IMR-90 (cell line): ENCODE measurements around the gene CA6. TPM values are rescaled to one million over a fixed set of nuclear protein-coding genes. Genes with fewer than 3 reads are reported as not detected.

Experiments used
- ATAC-seq: fragments of 200-7000 bp; cut with Tn5 transposase; 2 replicates; pipeline ENCODE4 v1.9.1; 2020; ENCODE audit warnings: low read depth, mild to moderate bottlenecking, moderate library complexity
- BruUV-seq: library from RNA; stranded (reverse); fragments of 400-500 nt; replicated peaks from 2 replicates; lab custom pipeline; 2021; lab: Mats Ljungman, UMichigan
- CTCF ChIA-PET: fragments of 300-600 bp; formaldehyde crosslinking; extraction: SDS; loops from one replicate; lab custom pipeline; 2021; ENCODE audit warnings: antibody characterized with exemption; lab: Yijun Ruan, JAX
- POLR2A ChIA-PET: fragments of 300-600 bp; sonication (Branson Sonifier 250); formaldehyde crosslinking; loops from one replicate; lab custom pipeline; 2022; ENCODE audit warnings: antibody characterized with exemption; ENCODE audit not compliant: unreplicated experiment; lab: Charles Lee
- DNase-seq: peaks from one replicate; pipeline ENCODE4 v3.0.0; 2013
- H2AFZ ChIP-seq: replicated peaks from 2 replicates; pipeline ENCODE3; 2013; ENCODE audit warnings: low read length, mild to moderate bottlenecking; ENCODE audit not compliant: poor library complexity
- H2AK5ac ChIP-seq: 2 replicates; pipeline ENCODE4 v1.6.1; 2013; ENCODE audit warnings: low read depth, low read length, inconsistent platforms
- H2AK9ac ChIP-seq: replicated peaks from 2 replicates; pipeline ENCODE3; 2013; ENCODE audit warnings: mild to moderate bottlenecking, low read depth, low read length, moderate library complexity; ENCODE audit not compliant: poor library complexity
- H2BK120ac ChIP-seq: 2 replicates; pipeline ENCODE4 v1.6.1; 2013; ENCODE audit warnings: low read depth, low read length, inconsistent platforms
- H2BK15ac ChIP-seq: 3 replicates; pipeline ENCODE4 v1.6.1; 2013; ENCODE audit warnings: low read depth, low read length, inconsistent platforms
- H2BK20ac ChIP-seq: 2 replicates; pipeline ENCODE4 v1.6.1; 2013; ENCODE audit warnings: low read depth, mild to moderate bottlenecking, inconsistent platforms, low read length, moderate library complexity
- H2BK5ac ChIP-seq: 2 replicates; pipeline ENCODE4 v1.6.1; 2013; ENCODE audit warnings: mild to moderate bottlenecking, low read depth, low read length, inconsistent platforms; ENCODE audit not compliant: poor library complexity, severe bottlenecking
- H3K14ac ChIP-seq: replicated peaks from 2 replicates; pipeline ENCODE4 v1.6.1; 2013; ENCODE audit warnings: low read depth, low read length, inconsistent platforms
- H3K18ac ChIP-seq: 2 replicates; pipeline ENCODE4 v1.6.1; 2013; ENCODE audit warnings: low read depth, low read length, control low read depth
- H3K23ac ChIP-seq: 2 replicates; pipeline ENCODE4 v1.6.1; 2013; ENCODE audit warnings: low read depth, low read length, inconsistent platforms
- H3K27ac ChIP-seq: 2 replicates; pipeline ENCODE4 v1.5.1; 2013; ENCODE audit warnings: mild to moderate bottlenecking, control low read depth, low read length; ENCODE audit not compliant: insufficient read depth
- H3K27me3 ChIP-seq: 2 replicates; pipeline ENCODE4 v1.6.1; 2013; ENCODE audit warnings: low read length; ENCODE audit not compliant: control insufficient read depth, insufficient read depth
- H3K36me3 ChIP-seq: 2 replicates; pipeline ENCODE4 v1.6.1; 2013; ENCODE audit warnings: low read length, mixed read lengths; ENCODE audit not compliant: control insufficient read depth, insufficient read depth
- H3K4ac ChIP-seq: 2 replicates; pipeline ENCODE4 v1.6.1; 2013; ENCODE audit warnings: low read depth, low read length, inconsistent platforms
- H3K4me1 ChIP-seq: 2 replicates; pipeline ENCODE4 v1.6.1; 2013; ENCODE audit warnings: low read length, mixed read lengths; ENCODE audit not compliant: control insufficient read depth, insufficient read depth
- H3K4me2 ChIP-seq: 2 replicates; pipeline ENCODE4 v1.6.1; 2013; ENCODE audit warnings: low read depth, mild to moderate bottlenecking, control low read depth, low read length, moderate library complexity
- H3K4me3 ChIP-seq: 2 replicates; pipeline ENCODE4 v1.5.1; 2013; ENCODE audit warnings: low read depth, mild to moderate bottlenecking, control low read depth, low read length, moderate library complexity; ENCODE audit not compliant: insufficient read depth
- H3K56ac ChIP-seq: 2 replicates; pipeline ENCODE4 v1.6.1; 2013; ENCODE audit warnings: low read length, inconsistent platforms; ENCODE audit not compliant: insufficient read depth; ENCODE audit errors: extremely low read depth
- H3K79me1 ChIP-seq, 2 experiments: 2 replicates each; pipeline ENCODE4 v1.6.1; 2013; ENCODE audit warnings: low read length in 2 of 2, inconsistent platforms in 1 of 2, low read depth in 1 of 2
- H3K9ac ChIP-seq: 2 replicates; pipeline ENCODE4 v1.6.1; 2013; ENCODE audit warnings: low read depth, low read length, control low read depth
- H3K9me1 ChIP-seq: 2 replicates; pipeline ENCODE4 v1.6.1; 2013; ENCODE audit warnings: low read length, inconsistent platforms; ENCODE audit not compliant: insufficient read depth
- H3K9me3 ChIP-seq: 2 replicates; pipeline ENCODE4 v1.6.1; 2013; ENCODE audit warnings: low read length; ENCODE audit not compliant: control insufficient read depth, insufficient read depth
- H4K20me1 ChIP-seq: 2 replicates; pipeline ENCODE4 v1.6.1; 2013; ENCODE audit warnings: low read length, inconsistent platforms; ENCODE audit not compliant: insufficient read depth
- H4K5ac ChIP-seq: 2 replicates; pipeline ENCODE4 v1.6.1; 2013; ENCODE audit warnings: mild to moderate bottlenecking, low read depth, low read length, control low read depth
- H4K8ac ChIP-seq, 2 experiments: 2 replicates each; pipeline ENCODE4 v1.6.1; 2013; ENCODE audit warnings: low read depth in 2 of 2, low read length in 2 of 2, control low read depth in 1 of 2, inconsistent platforms in 1 of 2
- H4K91ac ChIP-seq: 2 replicates; pipeline ENCODE4 v1.6.1; 2013; ENCODE audit warnings: low read depth, low read length, inconsistent platforms; ENCODE audit not compliant: insufficient read depth
- BHLHE40 ChIP-seq: fragments of 150-350 bp; IDR thresholded peaks from 2 replicates; pipeline ENCODE4 v1.6.1; 2016; ENCODE audit warnings: mild to moderate bottlenecking, low read depth, low read length
- CEBPB ChIP-seq: IDR thresholded peaks from 2 replicates; pipeline ENCODE4 v1.6.1; 2012; ENCODE audit warnings: low read depth, low read length, improper control_type of control experiment
- CHD1 ChIP-seq: IDR thresholded peaks from 2 replicates; pipeline ENCODE4 v1.6.1; 2012; ENCODE audit warnings: low read depth, low read length, improper control_type of control experiment
- CTCF ChIP-seq: conservative IDR thresholded peaks from 2 replicates; pipeline ENCODE4 v1.5.1; 2012; ENCODE audit warnings: mild to moderate bottlenecking, low read depth, low read length, improper control_type of control experiment
- ELK1 ChIP-seq: fragments of 150-350 bp; IDR thresholded peaks from 2 replicates; pipeline ENCODE4 v1.6.1; 2016; ENCODE audit warnings: low read depth, mild to moderate bottlenecking, low read length, moderate library complexity, borderline replicate concordance
- FOS ChIP-seq: fragments of 150-350 bp; IDR thresholded peaks from 2 replicates; pipeline ENCODE4 v1.6.1; 2016; ENCODE audit warnings: low read depth, low read length
- MAFK ChIP-seq: IDR thresholded peaks from 2 replicates; pipeline ENCODE4 v1.6.1; 2012; ENCODE audit warnings: low read depth, low read length, improper control_type of control experiment
- MAZ ChIP-seq: IDR thresholded peaks from 2 replicates; pipeline ENCODE4 v1.6.1; 2012; ENCODE audit warnings: low read depth, mild to moderate bottlenecking, low read length, improper control_type of control experiment, moderate library complexity, borderline replicate concordance
- MXI1 ChIP-seq: IDR thresholded peaks from 2 replicates; pipeline ENCODE4 v1.6.1; 2012; ENCODE audit warnings: low read depth, mild to moderate bottlenecking, low read length, moderate library complexity, borderline replicate concordance
- NFE2L2 ChIP-seq: fragments of 150-350 bp; IDR thresholded peaks from 2 replicates; pipeline ENCODE4 v1.6.1; 2016; ENCODE audit warnings: low read depth, mild to moderate bottlenecking, low read length
- POLR2A ChIP-seq: IDR thresholded peaks from 2 replicates; pipeline ENCODE4 v1.6.1; 2012; ENCODE audit warnings: mild to moderate bottlenecking, low read depth, low read length
- RAD21 ChIP-seq: IDR thresholded peaks from 2 replicates; pipeline ENCODE4 v1.6.1; 2012; ENCODE audit warnings: low read length, improper control_type of control experiment
- RCOR1 ChIP-seq: IDR thresholded peaks from 2 replicates; pipeline ENCODE4 v1.6.1; 2012; ENCODE audit warnings: mild to moderate bottlenecking, low read length, improper control_type of control experiment; ENCODE audit not compliant: insufficient replicate concordance
- RFX5 ChIP-seq: IDR thresholded peaks from 2 replicates; pipeline ENCODE4 v1.8.0; 2012; ENCODE audit warnings: low read depth, mild to moderate bottlenecking, low read length, moderate library complexity
- SMC3 ChIP-seq: fragments of 150-350 bp; IDR thresholded peaks from 2 replicates; pipeline ENCODE4 v1.6.1; 2016; ENCODE audit warnings: low read depth, mild to moderate bottlenecking, antibody characterized with exemption, low read length, moderate library complexity
- USF2 ChIP-seq: fragments of 150-350 bp; IDR thresholded peaks from 2 replicates; pipeline ENCODE4 v1.6.1; 2017; ENCODE audit warnings: mild to moderate bottlenecking, antibody characterized with exemption, low read length, low read depth
- WGBS, 2 experiments: methylation state at CpG; one replicate each; pipeline versions ENCODE4 v1.1.5 to v1.1.7; 2013; ENCODE audit warnings: missing lambda C conversion rate in 2 of 2; ENCODE audit not compliant: insufficient read length in 1 of 2; ENCODE audit errors: extremely low coverage in 2 of 2; 5-methylcytosine and 5-hydroxymethylcytosine counted together
- dilution Hi-C: fragments of 300-500 bp; cut with HindIII; formaldehyde crosslinking; loops from one replicate; pipeline ENCODE4 v1.14.3; 2018; ENCODE audit warnings: low sequenced_read_pairs; ENCODE audit not compliant: unreplicated experiment
- in situ Hi-C: fragments of 300-500 bp; cut with MboI; formaldehyde crosslinking; loops from 3 replicates; pipeline ENCODE4 v1.14.3; 2019; ENCODE audit warnings: low sequenced_read_pairs, inconsistent platforms, mixed read lengths
- intact Hi-C: fragments of 100-400 bp; cut with micrococcal nuclease; formaldehyde crosslinking; loops from 2 replicates; pipeline ENCODE4 v1.10.0; 2022
- polyA plus RNA-seq, 3 experiments: library from polyadenylated mRNA; depleted of rRNA; stranded (reverse); fragments of >200 nt; gene quantifications; 2 replicates each; pipeline ENCODE4 v1.2.3, GENCODE V29; 2012; ENCODE audit warnings: low replicate concordance in 1 of 3
- total RNA-seq: library from RNA; depleted of rRNA; stranded (reverse); fragments of >200 nt; gene quantifications from 2 replicates; pipeline ENCODE4 v1.2.3, GENCODE V29; 2012

CA6 gene
- total and polyA plus RNA-seq, 2 of the 4 experiments (the other 2 are of a cell fraction), result not detected

GRCh38 chr1:8938232-8938999 lies 7.3 kb upstream of the CA6 start:
- Histone ChIP-seq H3K79me1 (no peaks in the 10 kb centered on the region), H2AK9ac (no peak overlapping the region), H4K91ac (no peak overlapping the region), H3K36me3 (no peaks in the 10 kb centered on the region), H2AFZ (no peak overlapping the region), H4K8ac (no peak overlapping the region), H2BK120ac (no peak overlapping the region), H3K4me2 (no peak overlapping the region), H3K9me3 (peaks cover 5% of the 10 kb centered on the region), H3K27me3 (no peaks in the 10 kb centered on the region; the same call in 1 of the 2 replicates), H3K23ac (no peak overlapping the region), H3K27ac (no peak overlapping the region), H4K20me1 (no peaks in the 10 kb centered on the region), H3K4me1 (no peaks in the 10 kb centered on the region), H2AK5ac (no peak overlapping the region), H3K9me1 (no peaks in the 10 kb centered on the region), H3K9ac (no peak overlapping the region), H2BK5ac (no peak overlapping the region), H2BK20ac (no peak overlapping the region), H3K4me3 (no peak overlapping the region), H2BK15ac (no peak overlapping the region), H3K14ac (no peak overlapping the region), H3K56ac (no peak overlapping the region), H4K5ac (no peak overlapping the region), H3K18ac (no peak overlapping the region), H3K4ac (no peak overlapping the region)
- 70% methylated on average over 2 of the region's 7 CpGs; no CpG with 5 or more reads in 1 of the 2 experiments for WGBS, 2 experiments
- dilution Hi-C loops, result no loop called here
- DNase-seq, result peak; percentile 33
- intact Hi-C loops, result no loop called here
- peak; percentile 37; the same call in 1 of the 2 replicates for ATAC-seq
- no TSS peak for BruUV-seq
- POLR2A ChIA-PET, result no interaction called here
- in situ Hi-C loops, result no loop called here
- TF ChIP-seq MXI1, result no peak
- TF ChIP-seq BHLHE40, result no peak
- TF ChIP-seq RFX5, result no peak
- TF ChIP-seq POLR2A, result no peak
- TF ChIP-seq CHD1, result no peak
- TF ChIP-seq NFE2L2, result no peak
- TF ChIP-seq MAFK, result no peak
- TF ChIP-seq FOS, result no peak
- TF ChIP-seq RCOR1, result no peak
- no peak for TF ChIP-seq MAZ
- no peak for TF ChIP-seq RAD21
- TF ChIP-seq SMC3, result no peak
- TF ChIP-seq USF2, result no peak
- TF ChIP-seq CTCF, result no peak
- TF ChIP-seq ELK1, result no peak
- no peak for TF ChIP-seq CEBPB
- CTCF ChIA-PET, result no interaction called here
